Embryonic facial prominence (tissue), 1 donor: ENCODE results near the gene LASP1.
A peak's percentile ranks its signal among the peaks of the same experiment; 100 is the strongest.
"Not testable (repeated sequence)": the region's sequence is repeated elsewhere in the genome, so short reads cannot be mapped to it uniquely, and the experiment has no call there.

Source experiments
- DNase-seq: peaks from one replicate; pipeline ENCODE4 v3.0.0-alpha.2; 2016; ENCODE audit errors: extremely low spot score

Gene LASP1

GRCh38 chr17:38930782-38931181 lies 60.9 kb downstream of the LASP1 start:
- not testable (repeated sequence) for DNase-seq

GRCh38 chr17:38933962-38934361 lies 64.1 kb downstream of the LASP1 start:
- DNase-seq = not testable (repeated sequence)

- no peak for DNase-seq
Observed at GRCh38 chr17:38939987-38940386, 70.1 kb downstream of the LASP1 start.

- DNase-seq = no peak
Observed at GRCh38 chr17:38940404-38940803, 70.5 kb downstream of the LASP1 start.

GRCh38 chr17:38942696-38943334 lies 73.0 kb downstream of the LASP1 start:
- no peak for DNase-seq

GRCh38 chr17:38943607-38944006 lies 73.7 kb downstream of the LASP1 start:
- DNase-seq = no peak

- DNase-seq = no peak
Observed at GRCh38 chr17:38947189-38947588, 77.3 kb downstream of the LASP1 start.

- DNase-seq = not testable (repeated sequence)
Observed at GRCh38 chr17:38953800-38954199, 83.9 kb downstream of the LASP1 start.

GRCh38 chr17:38958326-38958725 lies 88.5 kb downstream of the LASP1 start:
- DNase-seq = no peak

GRCh38 chr17:38958756-38959155 lies 88.9 kb downstream of the LASP1 start:
- no peak for DNase-seq

- no peak for DNase-seq
Observed at GRCh38 chr17:38959508-38959907, 89.7 kb downstream of the LASP1 start.

GRCh38 chr17:38960402-38960801 lies 90.5 kb downstream of the LASP1 start:
- no peak for DNase-seq

GRCh38 chr17:38961413-38961812 lies 91.6 kb downstream of the LASP1 start:
- DNase-seq = no peak

- peak; percentile 72 for DNase-seq
Observed at GRCh38 chr17:38967290-38967738, 97.5 kb downstream of the LASP1 start, which contains the start of gene FBXO47. TSS of gene FBXO47 (minus strand) at chr17:38967403. CDS start at chr17:38963025, 4,378 bp downstream.

GRCh38 chr17:38969281-38969680 lies 99.4 kb downstream of the LASP1 start:
- DNase-seq = no peak

GRCh38 chr17:38970128-38970527 lies 100.3 kb downstream of the LASP1 start:
- DNase-seq = no peak

- DNase-seq = no peak
Observed at GRCh38 chr17:38970804-38971203, 100.9 kb downstream of the LASP1 start.
